ENCODE measurements around the gene COBL. TPM values are rescaled to one million over a fixed set of nuclear protein-coding genes. Genes with fewer than 3 reads are reported as not detected.

COBL gene
- total and polyA plus RNA-seq, 2 experiments from 2014 or later = not detected

GRCh38 chr7:51239691-51240090 lies 76.9 kb downstream of the COBL start:
- 26 to 27% methylated on average over 3 of the region's 3 CpGs for WGBS, 2 experiments (ENCODE audit: low coverage in 1 of 2, low lambda C conversion rate in 2 of 2, missing lambda C conversion rate in 2 of 2)
- H3K9ac ChIP-seq = no peak overlapping the region
- H3K9me2 ChIP-seq (ENCODE audit: insufficient read depth) = no peaks in the 10 kb centered on the region
- H3K79me2 ChIP-seq (ENCODE audit: insufficient read depth) = no peaks in the 10 kb centered on the region
- in situ Hi-C loops (cut with MboI) = no loop called here
- no peak for TF ChIP-seq EZH2 (IDR thresholded peaks at IDR 0.05; ENCODE audit: insufficient read depth, poor library complexity, severe bottlenecking)
- no peak for TF ChIP-seq EZH2phosphoT487 (IDR thresholded peaks at IDR 0.05; ENCODE audit: insufficient read depth, low read depth)
- peaks cover 3% of the 10 kb centered on the region; the same call in 1 of the 2 replicates for H3K27me3 ChIP-seq (replicated peaks; ENCODE audit: insufficient read depth)
- H3K9me3 ChIP-seq (ENCODE audit: low read depth) = no peaks in the 10 kb centered on the region
- DNase-seq = no peak
- H3F3A ChIP-seq (ENCODE audit: insufficient read depth) = no peaks in the 10 kb centered on the region
- H2AFZ ChIP-seq = no peak overlapping the region
- no peak overlapping the region for H3K4me2 ChIP-seq (ENCODE audit: unreplicated experiment)
- no peak overlapping the region for H3K4me3 ChIP-seq
- H3K36me3 ChIP-seq (ENCODE audit: low read depth) = no peaks in the 10 kb centered on the region
- no peaks in the 10 kb centered on the region for H4K20me1 ChIP-seq (ENCODE audit: insufficient read depth)
- H3K4me1 ChIP-seq (ENCODE audit: insufficient read depth) = no peaks in the 10 kb centered on the region
- H3K27ac ChIP-seq = no peak overlapping the region

GRCh38 chr7:51238981-51239495 lies 77.6 kb downstream of the COBL start:
- no peak for TF ChIP-seq EZH2phosphoT487 (IDR thresholded peaks at IDR 0.05; ENCODE audit: insufficient read depth, low read depth)
- no peak for TF ChIP-seq EZH2 (IDR thresholded peaks at IDR 0.05; ENCODE audit: insufficient read depth, poor library complexity, severe bottlenecking)
- 18 to 30% methylated on average over 4 of the region's 4 CpGs for WGBS, 2 experiments (ENCODE audit: low coverage in 1 of 2, low lambda C conversion rate in 2 of 2, missing lambda C conversion rate in 2 of 2)
- no peaks in the 10 kb centered on the region for H3F3A ChIP-seq (ENCODE audit: insufficient read depth)
- no peak overlapping the region for H3K4me2 ChIP-seq (ENCODE audit: unreplicated experiment)
- no peak overlapping the region for H2AFZ ChIP-seq
- H3K9me2 ChIP-seq (ENCODE audit: insufficient read depth) = no peaks in the 10 kb centered on the region
- DNase-seq = no peak
- no peaks in the 10 kb centered on the region for H3K9me3 ChIP-seq (ENCODE audit: low read depth)
- no peaks in the 10 kb centered on the region for H3K4me1 ChIP-seq (ENCODE audit: insufficient read depth)
- H3K79me2 ChIP-seq (ENCODE audit: insufficient read depth) = no peaks in the 10 kb centered on the region
- H3K27ac ChIP-seq = no peak overlapping the region
- H3K9ac ChIP-seq = no peak overlapping the region
- no peak overlapping the region for H3K4me3 ChIP-seq
- H3K27me3 ChIP-seq (replicated peaks; ENCODE audit: insufficient read depth) = peaks cover 3% of the 10 kb centered on the region; the same call in 1 of the 2 replicates
- H3K36me3 ChIP-seq (ENCODE audit: low read depth) = no peaks in the 10 kb centered on the region
- H4K20me1 ChIP-seq (ENCODE audit: insufficient read depth) = no peaks in the 10 kb centered on the region
- in situ Hi-C loops (cut with MboI) = no loop called here

- WGBS, 2 experiments (ENCODE audit: low coverage in 1 of 2, low lambda C conversion rate in 2 of 2, missing lambda C conversion rate in 2 of 2) = 16 to 18% methylated on average over 9 of the region's 9 CpGs
- Histone ChIP-seq H3K9ac (no peak overlapping the region), H2AFZ (no peak overlapping the region), H3K4me1 (ENCODE audit: insufficient read depth) (no peaks in the 10 kb centered on the region), H3K36me3 (ENCODE audit: low read depth) (no peaks in the 10 kb centered on the region), H3F3A (ENCODE audit: insufficient read depth) (no peaks in the 10 kb centered on the region), H4K20me1 (ENCODE audit: insufficient read depth) (no peaks in the 10 kb centered on the region), H3K4me3 (no peak overlapping the region), H3K27me3 (replicated peaks; ENCODE audit: insufficient read depth) (peaks cover 3% of the 10 kb centered on the region; the same call in 1 of the 2 replicates), H3K9me2 (ENCODE audit: insufficient read depth) (no peaks in the 10 kb centered on the region), H3K27ac (no peak overlapping the region), H3K79me2 (ENCODE audit: insufficient read depth) (no peaks in the 10 kb centered on the region), H3K9me3 (ENCODE audit: low read depth) (no peaks in the 10 kb centered on the region), H3K4me2 (ENCODE audit: unreplicated experiment) (no peak overlapping the region)
- in situ Hi-C loops (cut with MboI) = no loop called here
- TF ChIP-seq EZH2 (IDR thresholded peaks at IDR 0.05; ENCODE audit: insufficient read depth, poor library complexity, severe bottlenecking) = no peak
- no peak for TF ChIP-seq EZH2phosphoT487 (IDR thresholded peaks at IDR 0.05; ENCODE audit: insufficient read depth, low read depth)
- DNase-seq = no peak
Observed at GRCh38 chr7:51237446-51238133, 79.0 kb downstream of the COBL start.

- Histone ChIP-seq H3K4me2 (ENCODE audit: unreplicated experiment) (no peak overlapping the region), H3F3A (ENCODE audit: insufficient read depth) (no peaks in the 10 kb centered on the region), H3K27ac (no peak overlapping the region), H3K4me3 (no peak overlapping the region), H3K4me1 (ENCODE audit: insufficient read depth) (no peaks in the 10 kb centered on the region), H3K9ac (no peak overlapping the region), H4K20me1 (ENCODE audit: insufficient read depth) (no peaks in the 10 kb centered on the region), H3K9me2 (ENCODE audit: insufficient read depth) (no peaks in the 10 kb centered on the region), H3K79me2 (ENCODE audit: insufficient read depth) (no peaks in the 10 kb centered on the region), H3K9me3 (ENCODE audit: low read depth) (no peaks in the 10 kb centered on the region), H2AFZ (no peak overlapping the region), H3K27me3 (replicated peaks; ENCODE audit: insufficient read depth) (peaks cover 3% of the 10 kb centered on the region; the same call in 1 of the 2 replicates), H3K36me3 (ENCODE audit: low read depth) (no peaks in the 10 kb centered on the region)
- WGBS, 2 experiments (ENCODE audit: low coverage in 1 of 2, low lambda C conversion rate in 2 of 2, missing lambda C conversion rate in 2 of 2) = 33 to 36% methylated on average over 6 to 8 of the region's 8 CpGs
- in situ Hi-C loops (cut with MboI) = no loop called here
- TF ChIP-seq EZH2 (IDR thresholded peaks at IDR 0.05; ENCODE audit: insufficient read depth, poor library complexity, severe bottlenecking) (no peak), EZH2phosphoT487 (IDR thresholded peaks at IDR 0.05; ENCODE audit: insufficient read depth, low read depth) (no peak)
- no peak for DNase-seq
Observed at GRCh38 chr7:51236470-51237132, 80.0 kb downstream of the COBL start.

Data from GM23248 (cell line).